Fibroblast of mammary gland (primary cell): ENCODE data around the gene SH3RF3.

ENCODE experiments used
- DNase-seq: peaks from one replicate; pipeline ENCODE4 v3.0.0-alpha.2; 2010; ENCODE audit warnings: low read depth
- H3K4me3 ChIP-seq: 2 replicates; pipeline ENCODE4 v1.5.1; 2011; ENCODE audit warnings: low read depth, mild to moderate bottlenecking, low read length, moderate library complexity; ENCODE audit not compliant: control insufficient read depth
- CTCF ChIP-seq: conservative IDR thresholded peaks from 2 replicates; pipeline ENCODE4 v1.5.1; 2011; ENCODE audit warnings: low read depth, low read length, inconsistent platforms; ENCODE audit not compliant: control insufficient read depth, insufficient read depth

SH3RF3 gene

DNA sequence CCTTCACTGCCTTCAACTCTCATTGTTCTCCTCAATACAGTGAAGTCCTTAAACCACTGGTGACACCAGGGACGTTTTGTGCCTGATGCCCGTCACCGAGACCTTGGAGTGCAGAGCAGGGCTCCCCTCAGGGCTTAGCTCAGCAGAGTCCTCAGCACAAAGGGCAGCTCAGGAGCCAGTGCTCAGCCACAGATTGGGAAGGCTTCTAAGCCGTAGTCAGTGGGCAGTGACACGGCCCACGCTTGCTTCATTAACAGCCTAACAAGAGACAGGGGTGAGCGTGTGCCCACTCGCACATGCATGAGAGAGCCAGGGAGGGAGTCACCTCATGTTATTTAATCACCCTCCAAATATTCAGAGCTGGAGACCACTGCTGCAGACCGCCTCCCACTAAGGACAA lies 137.5 kb downstream of the SH3RF3 start:
- no peak overlapping the region for H3K4me3 ChIP-seq
- no peak for TF ChIP-seq CTCF
- DNase-seq, result no peak

- no peak overlapping the region for H3K4me3 ChIP-seq
- no peak for TF ChIP-seq CTCF
- DNase-seq, result no peak
Observed at GRCh38 chr2:109266998-109267854, 138.2 kb downstream of the SH3RF3 start.

GRCh38 chr2:109268916-109269315 lies 139.9 kb downstream of the SH3RF3 start:
- no peak for DNase-seq
- TF ChIP-seq CTCF, result no peak
- H3K4me3 ChIP-seq, result no peak overlapping the region

DNA sequence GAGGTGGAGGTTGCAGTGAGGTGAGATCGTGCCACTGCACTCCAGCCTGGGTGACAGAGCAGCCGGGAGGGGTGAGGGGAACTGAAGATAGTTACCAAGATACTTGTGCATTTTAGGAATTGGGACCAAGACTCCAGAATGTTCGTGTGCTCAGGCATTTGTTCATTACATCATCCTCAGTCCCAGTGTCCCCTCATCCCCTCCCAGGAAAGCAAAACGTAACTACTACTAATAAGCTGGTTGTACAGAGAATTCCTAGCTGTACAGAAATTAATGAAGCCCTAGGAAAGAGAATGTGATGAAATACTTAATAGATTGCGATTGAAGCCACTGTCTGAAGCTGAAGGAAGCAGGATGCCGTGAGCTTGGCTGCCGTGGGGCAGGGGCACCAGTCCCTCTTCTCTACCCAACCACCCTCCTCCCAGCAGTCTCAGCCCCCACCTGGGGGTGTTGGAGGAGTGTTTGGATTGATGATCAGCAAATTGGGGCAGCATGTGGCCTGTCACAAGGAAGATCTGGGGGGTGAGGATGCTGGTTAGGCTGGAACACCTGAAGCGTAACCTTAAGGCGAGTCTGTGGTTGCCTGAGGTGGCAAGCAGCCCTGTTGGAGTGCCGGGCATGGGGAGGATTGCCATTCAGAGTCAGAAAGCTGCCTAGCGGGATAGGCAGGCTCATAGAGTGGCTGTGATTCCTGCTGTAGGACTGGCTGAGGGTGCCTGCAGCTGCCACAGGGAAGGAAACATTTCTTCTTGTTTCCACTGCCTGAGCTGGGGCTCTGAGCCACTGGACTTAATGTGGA lies 140.9 kb downstream of the SH3RF3 start:
- no peak for DNase-seq

GRCh38 chr2:109270505-109271312 lies 141.7 kb downstream of the SH3RF3 start:
- H3K4me3 ChIP-seq, result no peak overlapping the region
- no peak for DNase-seq
- no peak for TF ChIP-seq CTCF

More for the DNA sequence above, 140.9 kb downstream of the SH3RF3 start:
- no peak for TF ChIP-seq CTCF
- no peak overlapping the region for H3K4me3 ChIP-seq

- no peak for TF ChIP-seq CTCF
- no peak overlapping the region for H3K4me3 ChIP-seq
- no peak for DNase-seq
Observed at GRCh38 chr2:109271920-109272319, 142.9 kb downstream of the SH3RF3 start.
